DMS79 treated with DMSO at 0.1 percent for 48 hours (cell line): Measurements from ENCODE around the gene ABCC3.
"Not testable (repeated sequence)": the region's sequence is repeated elsewhere in the genome, so short reads cannot be mapped to it uniquely, and the experiment has no call there.

Experiments used
- DNase-seq: peaks from one replicate; lab custom pipeline; 2025; lab: John Stamatoyannopoulos, UW

Gene ABCC3

GRCh38 chr17:50707289-50708049, 72.8 kb downstream of the ABCC3 start, which contains the start of gene ANKRD40:
Gene ANKRD40 (minus strand): TSS chr17:50707914. CDS start chr17:50707654, 260 bp downstream.
- peak; percentile 94 for DNase-seq

DNA sequence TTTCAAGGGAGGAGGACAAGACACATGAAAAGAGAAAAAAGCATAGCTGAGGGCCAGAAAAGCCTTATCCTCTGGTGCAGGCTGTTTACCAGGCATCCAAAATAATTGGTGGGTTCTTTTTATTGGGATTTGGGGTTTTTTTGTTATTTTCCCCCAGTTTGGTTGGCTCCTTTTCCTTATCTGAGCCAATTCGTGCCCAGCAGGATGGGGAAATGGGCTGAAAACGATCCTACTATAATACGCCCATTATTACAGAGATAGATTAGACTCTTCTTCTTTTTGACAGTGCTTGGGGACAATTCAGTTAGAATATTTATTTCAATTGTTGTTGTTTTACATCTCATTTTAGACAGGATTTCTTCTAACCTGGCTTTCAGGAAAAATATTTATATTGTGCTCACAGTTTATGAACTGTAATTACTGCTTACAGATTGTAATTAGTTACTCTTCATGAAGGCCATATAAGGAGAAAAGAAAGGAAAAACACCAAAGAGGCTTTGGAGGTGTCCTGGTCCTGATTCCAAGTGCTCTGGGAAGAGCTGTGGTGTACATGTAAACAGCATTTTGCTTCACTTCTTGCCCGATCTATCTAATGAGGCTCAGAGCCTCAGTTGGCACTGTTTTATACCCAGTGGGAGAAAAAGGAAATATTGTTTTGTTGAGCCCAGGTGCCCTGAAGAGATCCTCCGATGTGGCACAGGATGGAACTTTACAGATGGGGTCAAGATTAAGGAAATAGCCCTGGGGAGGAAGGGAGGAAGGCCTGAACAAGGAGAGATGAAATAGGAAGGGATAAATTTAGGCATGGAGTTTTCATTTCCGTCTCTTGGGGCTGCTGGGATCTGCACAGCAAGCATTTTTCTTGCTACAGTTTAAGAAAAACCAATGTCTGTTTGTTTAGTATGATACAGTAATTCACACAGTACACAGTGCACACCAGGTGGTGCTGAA, 73.6 kb downstream of the ABCC3 start:
- DNase-seq, result peak; percentile 75

DNA sequence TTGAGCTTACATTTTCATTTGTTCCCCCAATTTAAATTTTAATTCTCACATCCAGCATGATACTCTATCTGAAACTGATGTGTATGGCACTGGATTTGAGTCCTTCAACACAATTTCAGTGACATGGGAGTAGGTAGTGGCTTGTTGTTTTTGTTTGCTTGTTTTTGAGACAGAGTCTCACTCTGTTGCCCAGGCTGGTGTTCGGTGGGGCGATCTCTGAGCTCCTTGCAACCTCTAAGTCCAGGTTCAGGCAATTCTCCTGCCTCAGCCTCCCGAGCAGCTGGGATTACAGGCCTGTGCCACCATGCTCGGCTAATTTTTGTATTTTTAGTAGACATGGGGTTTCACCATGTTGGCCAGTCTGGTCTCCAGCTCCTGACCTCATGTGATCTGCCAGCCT, 74.4 kb downstream of the ABCC3 start:
- not testable (repeated sequence) for DNase-seq

GRCh38 chr17:50710025-50710424, 75.3 kb downstream of the ABCC3 start:
- DNase-seq, result no peak

- DNase-seq, result no peak
These were observed 76.0 kb downstream of the ABCC3 start for GRCh38 chr17:50710650-50711049.

- DNase-seq, result no peak
These were observed 78.0 kb downstream of the ABCC3 start for GRCh38 chr17:50712641-50713040.

DNA sequence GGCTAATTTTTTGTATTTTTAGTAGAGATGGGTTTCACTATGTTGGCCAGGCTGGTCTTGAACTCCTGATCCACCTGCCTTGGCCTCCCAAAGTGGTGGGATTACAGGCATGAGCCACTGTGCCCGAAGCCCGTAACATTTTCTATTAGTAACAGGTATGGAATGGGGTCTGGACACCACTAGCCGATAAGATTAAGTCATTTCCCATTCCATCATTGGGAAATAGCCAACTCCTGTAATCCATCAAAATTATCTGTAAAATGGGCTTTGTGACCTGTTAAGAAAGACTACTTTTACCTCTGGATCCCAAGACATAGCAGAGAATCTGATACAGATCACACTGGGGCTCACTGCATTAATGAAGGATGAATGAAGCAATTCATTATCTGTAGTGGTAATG, 80.8 kb downstream of the ABCC3 start:
- DNase-seq, result no peak

- peak; percentile 88 for DNase-seq
These were observed 84.7 kb downstream of the ABCC3 start, which contains the start of gene LUC7L3 for GRCh38 chr17:50719144-50719923. Gene LUC7L3 (plus strand): TSS chr17:50719603. CDS start chr17:50719733, 130 bp downstream.

DNA sequence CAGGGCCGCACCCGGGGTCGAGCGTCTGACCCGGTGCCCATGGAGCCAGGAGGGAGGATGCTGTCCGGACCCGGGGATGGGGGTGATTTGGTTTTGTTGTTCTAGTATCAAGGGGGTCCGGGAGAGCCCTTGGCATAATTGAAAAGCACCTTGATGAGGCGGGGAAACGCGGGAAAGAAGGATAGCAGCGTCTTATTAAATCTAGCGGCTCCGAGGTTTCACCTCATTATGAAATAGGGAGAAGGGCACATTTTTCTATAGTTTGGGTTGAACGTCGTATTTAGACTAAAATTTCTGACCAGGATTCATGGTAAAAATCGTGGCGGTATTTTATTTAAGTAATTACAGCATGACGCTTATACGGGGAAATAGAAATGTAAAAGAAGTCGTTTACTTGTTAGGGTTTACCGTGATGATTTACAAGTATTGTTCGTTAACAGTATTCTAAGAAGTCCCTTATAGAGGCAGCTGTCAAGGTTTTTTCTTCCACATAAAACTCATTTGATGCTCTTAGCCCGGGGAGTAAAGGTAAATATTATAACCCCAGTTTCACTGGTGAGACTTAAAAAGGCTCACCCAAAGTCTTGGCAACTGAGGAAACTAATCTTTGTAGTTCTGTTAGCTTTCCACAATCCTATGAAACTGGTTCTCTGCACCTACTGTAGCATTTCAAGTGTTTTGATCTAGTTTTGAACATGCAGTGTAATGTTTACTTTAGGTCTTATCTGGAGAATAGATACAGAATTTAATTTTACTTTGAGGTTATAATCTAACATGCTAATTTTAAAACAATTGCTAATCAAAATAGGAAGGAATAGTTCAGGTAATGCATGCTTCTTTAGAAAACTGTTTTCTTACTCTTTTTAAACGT, 85.5 kb downstream of the ABCC3 start:
- peak; percentile 51 for DNase-seq

- DNase-seq, result no peak
These were observed 86.7 kb downstream of the ABCC3 start for GRCh38 chr17:50721194-50722010.

GRCh38 chr17:50722746-50723145, 88.1 kb downstream of the ABCC3 start:
- no peak for DNase-seq

- not testable (repeated sequence) for DNase-seq
These were observed 89.9 kb downstream of the ABCC3 start for GRCh38 chr17:50724622-50725021.

- DNase-seq, result no peak
These were observed 91.3 kb downstream of the ABCC3 start for GRCh38 chr17:50725769-50726655.

- no peak for DNase-seq
These were observed 93.4 kb downstream of the ABCC3 start for GRCh38 chr17:50728112-50728429.

GRCh38 chr17:50728881-50729765, 94.4 kb downstream of the ABCC3 start:
- no peak for DNase-seq

DNA sequence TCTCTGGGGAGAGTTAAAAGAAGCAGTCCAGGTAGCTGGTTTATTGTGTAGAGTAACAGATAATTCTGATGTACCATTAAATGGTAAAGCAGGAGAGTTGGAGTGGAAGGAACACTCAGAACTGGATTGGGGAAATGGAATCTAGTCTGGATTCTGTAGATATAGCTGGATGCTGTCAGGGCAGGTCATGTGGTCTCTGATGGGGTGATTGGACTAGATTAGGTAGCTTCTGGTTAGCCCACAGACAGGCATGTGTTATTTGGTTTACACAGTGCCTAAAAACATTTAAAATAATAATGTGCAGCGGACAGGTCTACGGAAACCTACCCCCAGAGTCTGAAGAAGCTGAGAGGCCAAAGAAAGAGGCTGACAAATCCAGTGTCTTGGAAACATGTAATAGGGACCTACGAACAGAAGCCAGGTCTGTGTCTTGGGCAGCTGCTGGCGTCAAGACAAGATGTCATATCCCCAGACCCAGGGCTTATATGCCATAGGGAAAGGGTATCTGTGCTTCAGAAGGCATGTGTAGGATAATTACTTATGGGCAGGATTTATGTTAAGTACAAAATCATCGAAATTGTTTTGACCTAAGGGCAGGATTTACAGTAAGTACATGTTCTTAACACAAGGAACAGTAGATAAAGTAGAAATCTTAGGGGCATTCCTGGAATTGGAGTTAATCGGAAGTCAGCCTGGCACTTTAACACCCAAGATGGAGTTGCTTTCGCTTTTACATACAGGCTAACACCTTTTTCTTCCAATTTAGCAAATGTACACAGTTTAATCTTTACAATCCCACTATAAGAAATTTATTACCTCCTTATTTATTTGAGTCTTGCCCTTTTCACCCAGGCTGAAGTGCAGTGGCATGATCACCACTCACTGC, 97.1 kb downstream of the ABCC3 start:
- DNase-seq, result no peak

DNA sequence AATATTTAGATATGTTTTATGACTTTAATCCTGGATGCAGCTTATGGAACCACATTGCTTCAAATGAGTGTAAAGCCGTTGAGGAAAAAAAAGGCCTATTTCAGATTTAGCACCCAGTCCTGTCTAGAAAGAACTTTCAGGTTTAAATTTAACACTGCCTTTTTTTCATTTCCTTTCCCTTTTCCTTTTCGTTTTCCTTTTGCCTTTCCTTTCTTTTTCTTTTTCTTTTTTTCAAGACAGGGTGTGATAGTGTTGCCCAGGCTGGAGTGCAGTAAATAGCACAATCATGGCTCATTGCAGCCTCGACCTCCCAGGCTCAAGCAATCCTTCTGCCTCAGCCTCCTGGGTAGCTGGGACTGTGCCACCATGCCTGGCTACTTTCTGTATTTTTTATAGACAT, 100.6 kb downstream of the ABCC3 start:
- DNase-seq, result no peak
